HepG2 (cell line): ENCODE results near the gene TNS1. TPM values are rescaled to one million over a fixed set of nuclear protein-coding genes. Genes with fewer than 3 reads are reported as not detected.
A peak's percentile ranks its signal among the peaks of the same experiment; 100 is the strongest.

Experiments used
- ESRRA ChIP-seq: sonication (generic); formaldehyde crosslinking; IDR thresholded peaks from 2 replicates; pipeline ENCODE4 v1.5.1; 2020; ENCODE audit warnings: mild to moderate bottlenecking, low read depth, missing genetic modification reagents
- FOXK1 ChIP-seq: sonication (generic); formaldehyde crosslinking; IDR thresholded peaks from 2 replicates; pipeline ENCODE4 v1.4.0; 2020; ENCODE audit warnings: low read depth, missing genetic modification reagents, borderline replicate concordance
- GPN1 ChIP-seq: sonication (generic); formaldehyde crosslinking; IDR thresholded peaks from 2 replicates; pipeline ENCODE4 v1.5.1; 2020; ENCODE audit warnings: missing genetic modification reagents, borderline replicate concordance
- GTF2F1 ChIP-seq: fragments of 150-350 bp; IDR thresholded peaks from 2 replicates; pipeline ENCODE4 v1.6.1; 2014; ENCODE audit warnings: low read length
- HNRNPK ChIP-seq: fragments of 200-400 bp; formaldehyde crosslinking; IDR thresholded peaks from 2 replicates; pipeline ENCODE4 v1.6.1; 2018; ENCODE audit warnings: low read length, low read depth, moderate library complexity, mild to moderate bottlenecking; ENCODE audit not compliant: poor library complexity, severe bottlenecking
- KLF15 ChIP-seq: sonication (generic); formaldehyde crosslinking; IDR thresholded peaks from 2 replicates; pipeline ENCODE4 v1.8.1; 2023; ENCODE audit warnings: borderline replicate concordance, mild to moderate bottlenecking, inconsistent platforms, missing genetic modification reagents, mixed read lengths
- MNT ChIP-seq: fragments of 450-650 bp; IDR thresholded peaks from 2 replicates; pipeline ENCODE4 v1.6.1; 2016
- NFYB ChIP-seq: sonication (generic); formaldehyde crosslinking; IDR thresholded peaks from 2 replicates; pipeline ENCODE4 v1.4.0; 2020; ENCODE audit warnings: missing genetic modification reagents
- NKX3-1 ChIP-seq: sonication (generic); formaldehyde crosslinking; IDR thresholded peaks from 2 replicates; pipeline ENCODE4 v1.5.0; 2020; ENCODE audit warnings: missing genetic modification reagents
- PBX3 ChIP-seq: sonication (generic); formaldehyde crosslinking; IDR thresholded peaks from 2 replicates; pipeline ENCODE4 v1.8.1; 2023; ENCODE audit warnings: missing genetic modification reagents, inconsistent platforms, borderline replicate concordance
- SMYD3 ChIP-seq: sonication (generic); formaldehyde crosslinking; IDR thresholded peaks from 2 replicates; pipeline ENCODE4 v1.8.1; 2023; ENCODE audit warnings: mild to moderate bottlenecking, missing genetic modification reagents
- XBP1 ChIP-seq: sonication (generic); formaldehyde crosslinking; IDR thresholded peaks from 2 replicates; pipeline ENCODE4 v1.5.0; 2020; ENCODE audit warnings: missing genetic modification reagents
- ZBTB1 ChIP-seq: sonication (generic); formaldehyde crosslinking; IDR thresholded peaks from 2 replicates; pipeline ENCODE4 v1.4.0; 2020; ENCODE audit warnings: missing genetic modification reagents, borderline replicate concordance
- ZNF3 ChIP-seq: IDR thresholded peaks from 2 replicates; pipeline ENCODE4 v1.7.0; 2017; ENCODE audit warnings: inconsistent platforms
- ZNF558 ChIP-seq: sonication (generic); formaldehyde crosslinking; IDR thresholded peaks from 2 replicates; pipeline ENCODE4 v1.9.0; 2022; ENCODE audit warnings: mild to moderate bottlenecking, missing genetic modification reagents, borderline replicate concordance
- ZNF576 ChIP-seq: sonication (generic); formaldehyde crosslinking; IDR thresholded peaks from 2 replicates; pipeline ENCODE4 v1.4.0; 2020; ENCODE audit warnings: mild to moderate bottlenecking, missing genetic modification reagents
- ZSCAN29 ChIP-seq: sonication (generic); formaldehyde crosslinking; conservative IDR thresholded peaks from 2 replicates; pipeline ENCODE4 v1.4.0; 2020; ENCODE audit warnings: mild to moderate bottlenecking, missing genetic modification reagents
- ZXDC ChIP-seq: sonication (generic); formaldehyde crosslinking; IDR thresholded peaks from 2 replicates; pipeline ENCODE4 v1.5.0; 2020; ENCODE audit warnings: mild to moderate bottlenecking, missing genetic modification reagents
- polyA plus RNA-seq, 8 experiments: library from polyadenylated mRNA; depleted of rRNA in 3 of 8; stranded (reverse) in 7 of 8; unstranded in 1 of 8; fragments of >200 nt; fragmentation: Illumina TruSeq in 4 of 8; extraction: Trizol in 4 of 8; gene quantifications; 2 replicates each; pipeline versions ENCODE4 v1.2.1 to v1.2.3, GENCODE V29; 2011 to 2016; ENCODE audit warnings: low read depth in 4 of 8, missing spikeins in 1 of 8, mixed read lengths in 1 of 8; ENCODE audit not compliant: insufficient read depth in 1 of 8
- total RNA-seq, 5 experiments: library from RNA; depleted of rRNA; stranded (reverse); fragments of >200 nt; fragmentation: Illumina TruSeq; extraction: Trizol; gene quantifications; 2 replicates each; pipeline ENCODE4 v1.2.3, GENCODE V29; 2016; ENCODE audit warnings: low read depth in 1 of 5
- TF ChIP-seq, protein P1 (sequence below): sonication (generic); formaldehyde crosslinking; IDR thresholded peaks from 2 replicates; pipeline ENCODE4 v1.5.0; 2020; ENCODE audit warnings: missing genetic modification reagents, mild to moderate bottlenecking, borderline replicate concordance
- TF ChIP-seq, protein P2 (sequence below): IDR thresholded peaks from 2 replicates; pipeline ENCODE4 v1.6.1; 2016; ENCODE audit warnings: missing compliant biosample characterization, missing genetic modification reagents, borderline replicate concordance
- TF ChIP-seq, protein P3 (sequence below): sonication (generic); formaldehyde crosslinking; IDR thresholded peaks from 2 replicates; pipeline ENCODE4 v1.5.1; 2020; ENCODE audit warnings: missing genetic modification reagents, mild to moderate bottlenecking, borderline replicate concordance

The TNS1 gene
- total and polyA plus RNA-seq, 2 of the 13 experiments (the other 11 are each of a cell fraction or from before 2014, with no cell fraction given), result 1.9 to 118 TPM

- TF ChIP-seq PBX3 (CRISPR knock-in tag) (no peak), KLF15 (CRISPR knock-in tag) (no peak), MNT (no peak), FOXK1 (CRISPR knock-in tag) (no peak), ZSCAN29 (CRISPR knock-in tag) (no peak), NKX3-1 (CRISPR knock-in tag) (no peak), GTF2F1 (no peak), ZNF558 (CRISPR knock-in tag) (no peak), ZBTB1 (CRISPR knock-in tag) (no peak), GPN1 (CRISPR knock-in tag) (no peak), XBP1 (no peak), ZNF576 (CRISPR knock-in tag) (no peak), ESRRA (CRISPR knock-in tag) (peak; percentile 43; the same call in 1 of the 2 replicates), SMYD3 (CRISPR knock-in tag) (no peak), ZNF3 (CRISPR knock-in tag) (no peak), NFYB (CRISPR knock-in tag) (no peak), ZXDC (CRISPR knock-in tag) (no peak), HNRNPK (no peak)
- TF ChIP-seq, protein P1, sequence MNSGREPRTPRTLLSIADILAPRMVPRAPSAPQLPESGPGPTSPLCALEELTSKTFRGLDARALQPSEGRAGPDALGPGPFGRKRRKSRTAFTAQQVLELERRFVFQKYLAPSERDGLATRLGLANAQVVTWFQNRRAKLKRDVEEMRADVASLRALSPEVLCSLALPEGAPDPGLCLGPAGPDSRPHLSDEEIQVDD, result no peak
- TF ChIP-seq, protein P2, sequence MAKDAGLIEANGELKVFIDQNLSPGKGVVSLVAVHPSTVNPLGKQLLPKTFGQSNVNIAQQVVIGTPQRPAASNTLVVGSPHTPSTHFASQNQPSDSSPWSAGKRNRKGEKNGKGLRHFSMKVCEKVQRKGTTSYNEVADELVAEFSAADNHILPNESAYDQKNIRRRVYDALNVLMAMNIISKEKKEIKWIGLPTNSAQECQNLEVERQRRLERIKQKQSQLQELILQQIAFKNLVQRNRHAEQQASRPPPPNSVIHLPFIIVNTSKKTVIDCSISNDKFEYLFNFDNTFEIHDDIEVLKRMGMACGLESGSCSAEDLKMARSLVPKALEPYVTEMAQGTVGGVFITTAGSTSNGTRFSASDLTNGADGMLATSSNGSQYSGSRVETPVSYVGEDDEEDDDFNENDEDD, result peak; percentile 59
- TF ChIP-seq, protein P3, sequence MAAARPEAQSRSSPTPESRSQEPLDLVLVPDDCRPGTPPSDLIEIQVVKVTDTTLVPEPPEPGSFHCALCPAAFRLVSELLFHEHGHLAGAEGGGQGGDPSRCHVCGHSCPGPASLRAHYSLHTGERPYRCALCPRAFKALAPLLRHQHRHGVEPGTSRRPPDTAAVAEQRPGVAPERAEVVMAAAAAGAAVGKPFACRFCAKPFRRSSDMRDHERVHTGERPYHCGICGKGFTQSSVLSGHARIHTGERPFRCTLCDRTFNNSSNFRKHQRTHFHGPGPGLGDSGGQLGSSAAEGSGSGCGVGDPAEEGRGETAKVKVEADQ, result peak; percentile 49; the same call in 1 of the 2 replicates
These were observed 59.1 kb downstream of the TNS1 start (continued) for GRCh38 chr2:217943446-217944321.
